Measurements from ENCODE around the gene LILRB2. TPM values are rescaled to one million over a fixed set of nuclear protein-coding genes. Genes with fewer than 3 reads are reported as not detected.

LILRB2 gene
- total RNA-seq, 1 donor: not detected

DNA sequence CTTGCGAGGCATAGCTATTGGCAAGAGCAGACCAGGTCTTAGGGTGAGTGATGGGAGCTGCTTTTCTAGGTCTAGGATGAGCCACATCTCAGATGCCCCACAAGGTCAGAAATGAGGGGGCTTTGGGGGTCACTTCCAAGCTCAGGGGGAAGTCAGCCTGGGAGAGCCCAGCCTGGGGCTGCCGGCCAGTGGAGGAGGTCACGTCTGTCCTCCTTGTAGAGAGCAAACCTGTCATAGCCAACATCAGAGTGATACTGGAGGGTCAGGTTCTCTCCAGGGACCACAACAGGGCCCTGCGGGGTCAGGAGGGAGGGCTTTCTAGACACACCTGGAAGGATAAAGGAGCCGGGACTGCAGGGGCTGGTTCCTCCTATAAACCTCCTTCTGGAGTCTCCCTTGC is 29.6 kb upstream of the LILRB2 start:
- TF ChIP-seq, protein P1, sequence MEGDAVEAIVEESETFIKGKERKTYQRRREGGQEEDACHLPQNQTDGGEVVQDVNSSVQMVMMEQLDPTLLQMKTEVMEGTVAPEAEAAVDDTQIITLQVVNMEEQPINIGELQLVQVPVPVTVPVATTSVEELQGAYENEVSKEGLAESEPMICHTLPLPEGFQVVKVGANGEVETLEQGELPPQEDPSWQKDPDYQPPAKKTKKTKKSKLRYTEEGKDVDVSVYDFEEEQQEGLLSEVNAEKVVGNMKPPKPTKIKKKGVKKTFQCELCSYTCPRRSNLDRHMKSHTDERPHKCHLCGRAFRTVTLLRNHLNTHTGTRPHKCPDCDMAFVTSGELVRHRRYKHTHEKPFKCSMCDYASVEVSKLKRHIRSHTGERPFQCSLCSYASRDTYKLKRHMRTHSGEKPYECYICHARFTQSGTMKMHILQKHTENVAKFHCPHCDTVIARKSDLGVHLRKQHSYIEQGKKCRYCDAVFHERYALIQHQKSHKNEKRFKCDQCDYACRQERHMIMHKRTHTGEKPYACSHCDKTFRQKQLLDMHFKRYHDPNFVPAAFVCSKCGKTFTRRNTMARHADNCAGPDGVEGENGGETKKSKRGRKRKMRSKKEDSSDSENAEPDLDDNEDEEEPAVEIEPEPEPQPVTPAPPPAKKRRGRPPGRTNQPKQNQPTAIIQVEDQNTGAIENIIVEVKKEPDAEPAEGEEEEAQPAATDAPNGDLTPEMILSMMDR (IDR thresholded peaks at IDR 0.05; ENCODE audit: extremely low read depth, low read depth, low read length): no peak
- Histone ChIP-seq H3K4me3 (ENCODE audit: insufficient read depth, low read length) (no peak overlapping the region), H3K27ac (ENCODE audit: low read depth, low read length) (no peak overlapping the region), H3K4me1 (ENCODE audit: insufficient read depth, low read length) (no peaks in the 10 kb centered on the region), H3K9me3 (ENCODE audit: low read depth, low read length) (no peaks in the 10 kb centered on the region), H3K27me3 (ENCODE audit: insufficient read depth, low read length) (no peaks in the 10 kb centered on the region), H3K79me2 (ENCODE audit: insufficient read depth, low read length) (no peaks in the 10 kb centered on the region), H4K20me1 (ENCODE audit: insufficient read depth, low read length) (no peaks in the 10 kb centered on the region), H2AFZ (ENCODE audit: low read length) (no peak overlapping the region), H3K4me2 (ENCODE audit: insufficient read depth, low read length) (no peak overlapping the region), H3K36me3 (ENCODE audit: insufficient read depth, low read length) (no peaks in the 10 kb centered on the region)
- DNase-seq (ENCODE audit: insufficient read length, low spot score, missing footprints): no peak

DNA sequence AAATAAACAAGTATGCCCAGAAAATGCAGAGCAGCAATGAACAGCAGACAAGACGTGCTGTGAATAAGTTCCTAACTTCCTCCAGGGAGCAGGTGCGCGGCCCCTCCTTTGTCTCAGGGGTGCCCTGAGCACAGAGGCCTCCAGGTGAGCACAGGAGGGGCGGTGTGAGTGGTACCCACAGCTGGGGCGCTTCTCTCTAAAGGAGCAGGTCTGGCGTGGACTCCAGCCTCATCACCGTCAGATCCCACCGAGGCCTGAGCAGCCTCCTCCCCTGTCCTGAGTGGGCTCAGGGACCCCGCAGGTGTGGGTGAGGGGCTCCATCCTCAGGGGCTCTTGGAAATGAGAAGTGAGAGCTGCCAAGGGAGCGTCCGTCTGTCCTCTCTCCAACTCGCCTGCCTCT is 28.9 kb upstream of the LILRB2 start:
- DNase-seq (ENCODE audit: insufficient read length, low spot score, missing footprints): no peak
- Histone ChIP-seq H3K27ac (ENCODE audit: low read depth, low read length) (no peak overlapping the region), H4K20me1 (ENCODE audit: insufficient read depth, low read length) (no peaks in the 10 kb centered on the region), H3K9me3 (ENCODE audit: low read depth, low read length) (no peaks in the 10 kb centered on the region), H3K27me3 (ENCODE audit: insufficient read depth, low read length) (no peaks in the 10 kb centered on the region), H3K36me3 (ENCODE audit: insufficient read depth, low read length) (no peaks in the 10 kb centered on the region), H3K4me1 (ENCODE audit: insufficient read depth, low read length) (no peaks in the 10 kb centered on the region), H2AFZ (ENCODE audit: low read length) (no peak overlapping the region), H3K4me3 (ENCODE audit: insufficient read depth, low read length) (no peak overlapping the region), H3K4me2 (ENCODE audit: insufficient read depth, low read length) (no peak overlapping the region), H3K79me2 (ENCODE audit: insufficient read depth, low read length) (no peaks in the 10 kb centered on the region)
- TF ChIP-seq, protein P1 (IDR thresholded peaks at IDR 0.05; ENCODE audit: extremely low read depth, low read depth, low read length): no peak

DNA sequence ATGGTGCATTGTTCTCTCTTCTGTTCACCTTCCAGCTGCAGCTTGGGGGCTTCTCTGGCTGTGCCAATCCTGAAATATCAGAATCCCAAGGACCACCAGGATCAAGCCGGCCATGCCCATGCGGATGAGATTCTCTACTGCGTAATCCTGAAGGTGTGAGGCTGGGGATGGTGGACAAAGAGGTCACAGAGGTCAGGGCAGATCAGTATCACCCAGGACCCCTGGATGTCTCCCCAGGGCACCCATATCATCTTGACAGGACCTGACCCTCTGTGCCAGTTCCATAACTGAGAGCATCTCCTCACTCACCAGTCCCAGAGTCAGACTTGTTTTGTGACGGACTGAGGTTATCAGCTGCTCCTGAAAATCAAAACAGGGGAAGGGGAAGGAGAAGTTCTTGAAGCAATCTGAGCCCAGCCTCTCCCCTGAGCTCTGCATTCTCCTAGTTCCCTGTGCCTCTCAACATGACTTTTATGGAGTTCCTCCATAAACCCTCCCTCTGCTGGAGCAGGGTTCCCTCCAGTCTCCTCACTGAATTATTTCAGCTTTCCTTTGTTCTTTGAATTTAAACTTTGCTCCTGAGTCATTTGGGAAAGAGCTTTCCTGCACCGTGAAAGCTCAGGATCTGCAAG is 26.6 kb upstream of the LILRB2 start:
- no peaks in the 10 kb centered on the region for H3K9me3 ChIP-seq (ENCODE audit: low read depth, low read length)
- no peak for DNase-seq (ENCODE audit: insufficient read length, low spot score, missing footprints)
- no peaks in the 10 kb centered on the region for H3K27me3 ChIP-seq (ENCODE audit: insufficient read depth, low read length)
- H3K4me1 ChIP-seq (ENCODE audit: insufficient read depth, low read length): no peaks in the 10 kb centered on the region
- H4K20me1 ChIP-seq (ENCODE audit: insufficient read depth, low read length): no peaks in the 10 kb centered on the region
- no peak overlapping the region for H2AFZ ChIP-seq (ENCODE audit: low read length)
- TF ChIP-seq, protein P1 (IDR thresholded peaks at IDR 0.05; ENCODE audit: extremely low read depth, low read depth, low read length): no peak
- no peak overlapping the region for H3K4me2 ChIP-seq (ENCODE audit: insufficient read depth, low read length)
- no peak overlapping the region for H3K4me3 ChIP-seq (ENCODE audit: insufficient read depth, low read length)
- no peaks in the 10 kb centered on the region for H3K36me3 ChIP-seq (ENCODE audit: insufficient read depth, low read length)
- H3K79me2 ChIP-seq (ENCODE audit: insufficient read depth, low read length): no peaks in the 10 kb centered on the region
- H3K27ac ChIP-seq (ENCODE audit: low read depth, low read length): no peak overlapping the region

DNA sequence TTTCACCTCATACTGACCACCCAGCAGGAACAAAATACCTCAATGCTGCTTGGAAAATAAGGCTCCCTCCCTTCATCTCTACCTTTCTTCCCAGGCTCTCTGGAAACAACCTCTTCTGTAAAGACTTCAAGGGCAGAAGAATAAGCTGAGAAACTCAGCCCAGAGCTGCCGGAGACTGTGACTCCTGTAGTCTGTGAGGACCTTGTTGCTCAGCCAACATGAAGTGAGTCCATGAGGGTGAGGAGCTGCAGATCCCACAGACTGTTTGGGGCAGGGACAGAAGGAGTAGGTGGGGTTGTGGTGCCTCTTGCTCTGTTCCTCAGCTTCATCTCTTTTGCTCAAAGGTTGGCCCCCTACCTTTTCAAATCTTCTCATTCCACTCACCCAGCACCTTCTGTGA is 24.2 kb upstream of the LILRB2 start:
- no peak for DNase-seq (ENCODE audit: insufficient read length, low spot score, missing footprints)
- no peaks in the 10 kb centered on the region for H4K20me1 ChIP-seq (ENCODE audit: insufficient read depth, low read length)
- H3K9me3 ChIP-seq (ENCODE audit: low read depth, low read length): no peaks in the 10 kb centered on the region
- H3K79me2 ChIP-seq (ENCODE audit: insufficient read depth, low read length): no peaks in the 10 kb centered on the region
- no peak overlapping the region for H3K4me3 ChIP-seq (ENCODE audit: insufficient read depth, low read length)
- H3K36me3 ChIP-seq (ENCODE audit: insufficient read depth, low read length): no peaks in the 10 kb centered on the region
- H2AFZ ChIP-seq (ENCODE audit: low read length): no peak overlapping the region
- no peaks in the 10 kb centered on the region for H3K27me3 ChIP-seq (ENCODE audit: insufficient read depth, low read length)
- H3K4me2 ChIP-seq (ENCODE audit: insufficient read depth, low read length): no peak overlapping the region
- TF ChIP-seq, protein P1 (IDR thresholded peaks at IDR 0.05; ENCODE audit: extremely low read depth, low read depth, low read length): no peak
- H3K27ac ChIP-seq (ENCODE audit: low read depth, low read length): no peak overlapping the region
- H3K4me1 ChIP-seq (ENCODE audit: insufficient read depth, low read length): no peaks in the 10 kb centered on the region

All from osteoblast (primary cell).